Left lung (tissue), 10 donors: Measurements from ENCODE around the gene BCAT1. TPM values are rescaled to one million over a fixed set of nuclear protein-coding genes. Genes with fewer than 3 reads are reported as not detected.

Experiments used
- ATAC-seq: fragments of 200-7000 bp; cut with Tn5 transposase; one replicate; pipeline ENCODE4 v1.9.1; 2020; ENCODE audit warnings: moderate library complexity
- DNase-seq, 4 donors: peaks; one replicate each; pipeline ENCODE4 v3.0.0-alpha.2; 2013 to 2020
- H3K27ac ChIP-seq, 2 donors: fragments of 200-600 bp; sonication (generic) in 1 of 2; one replicate each; pipeline versions ENCODE4 v1.5.0 to v1.8.0; 2020 to 2021
- H3K27me3 ChIP-seq, 2 donors: fragments of 200-600 bp; sonication (generic) in 1 of 2; one replicate each; pipeline versions ENCODE4 v1.5.0 to v1.8.0; 2020 to 2021
- H3K36me3 ChIP-seq, 2 donors: fragments of 200-600 bp; sonication (generic) in 1 of 2; one replicate each; pipeline versions ENCODE4 v1.5.0 to v1.8.0; 2020 to 2021
- H3K4me1 ChIP-seq, 2 donors: fragments of 200-600 bp; one replicate each; pipeline ENCODE4 v1.8.0; 2021
- H3K4me3 ChIP-seq, 2 donors: fragments of 200-600 bp; sonication (generic) in 1 of 2; one replicate each; pipeline versions ENCODE4 v1.5.0 to v1.8.0; 2020 to 2021; ENCODE audit warnings: mild to moderate bottlenecking in 1 of 2
- H3K9me3 ChIP-seq, 2 donors: fragments of 200-600 bp; sonication (generic) in 1 of 2; one replicate each; pipeline versions ENCODE4 v1.5.0 to v1.8.0; 2020 to 2021
- intact Hi-C, 2 donors: fragments of 100-400 bp; cut with DNase I; formaldehyde crosslinking; loops; one replicate each; pipeline versions ENCODE4 v1.11.2 to v1.14.2; 2022
- polyA plus RNA-seq, 6 donors: library from polyadenylated mRNA; unstranded; fragments of 120-200 nt; gene quantifications; one replicate each; pipeline ENCODE4 v1.2.1, GENCODE V29; 2013; ENCODE audit not compliant: insufficient read length in 6 of 6
- total RNA-seq, 2 donors: library from RNA; stranded (reverse); fragmentation: NEBNext Ultra II Directional; extraction: Animal tissue kit (Norgen Biotek cat#: 25700); gene quantifications; one replicate each; pipeline ENCODE4 v1.2.1, GENCODE V29; 2021
- TF ChIP-seq, protein P1 (sequence below), 2 donors: fragments of 200-600 bp; sonication (generic) in 1 of 2; IDR thresholded peaks; one replicate each; pipeline versions ENCODE4 v1.5.0 to v1.8.0; 2021; ENCODE audit warnings: antibody characterized with exemption in 2 of 2
- donor health status: DM: no; HTN: yes; CAD: no.
- donor health status: DM: no; HTN: no; CAD: no.

Gene BCAT1
- total and polyA plus RNA-seq, 8 donors, result 29.3 to 131 (median 39.5) TPM

DNA sequence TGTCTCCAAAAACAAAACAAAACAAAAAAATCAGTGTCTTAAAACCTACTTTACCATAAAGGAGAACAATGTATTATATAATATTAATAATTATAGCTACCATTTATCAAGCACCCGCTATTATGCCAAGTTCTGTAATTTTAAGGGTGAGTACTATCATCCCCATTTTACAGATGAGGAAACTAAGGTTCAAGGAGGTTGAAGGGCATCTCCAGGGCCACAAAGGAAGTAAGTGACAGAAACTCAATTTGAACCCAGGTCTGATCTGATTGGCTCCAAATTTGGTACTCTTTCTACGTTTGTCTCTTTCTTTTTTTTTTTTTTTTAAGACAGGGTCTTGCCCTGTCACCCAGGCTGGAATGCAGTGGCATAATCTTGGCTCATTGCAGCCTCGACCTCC is 115.4 kb downstream of the BCAT1 start:
- H3K9me3 ChIP-seq, result no peaks in the 10 kb centered on the region
- DNase-seq (no peak), ATAC-seq (no peak)
- H3K36me3 ChIP-seq, result no peaks in the 10 kb centered on the region
- peaks cover 6 to 8% of the 10 kb centered on the region in 2 donors for H3K4me1 ChIP-seq
- TF ChIP-seq, protein P1, sequence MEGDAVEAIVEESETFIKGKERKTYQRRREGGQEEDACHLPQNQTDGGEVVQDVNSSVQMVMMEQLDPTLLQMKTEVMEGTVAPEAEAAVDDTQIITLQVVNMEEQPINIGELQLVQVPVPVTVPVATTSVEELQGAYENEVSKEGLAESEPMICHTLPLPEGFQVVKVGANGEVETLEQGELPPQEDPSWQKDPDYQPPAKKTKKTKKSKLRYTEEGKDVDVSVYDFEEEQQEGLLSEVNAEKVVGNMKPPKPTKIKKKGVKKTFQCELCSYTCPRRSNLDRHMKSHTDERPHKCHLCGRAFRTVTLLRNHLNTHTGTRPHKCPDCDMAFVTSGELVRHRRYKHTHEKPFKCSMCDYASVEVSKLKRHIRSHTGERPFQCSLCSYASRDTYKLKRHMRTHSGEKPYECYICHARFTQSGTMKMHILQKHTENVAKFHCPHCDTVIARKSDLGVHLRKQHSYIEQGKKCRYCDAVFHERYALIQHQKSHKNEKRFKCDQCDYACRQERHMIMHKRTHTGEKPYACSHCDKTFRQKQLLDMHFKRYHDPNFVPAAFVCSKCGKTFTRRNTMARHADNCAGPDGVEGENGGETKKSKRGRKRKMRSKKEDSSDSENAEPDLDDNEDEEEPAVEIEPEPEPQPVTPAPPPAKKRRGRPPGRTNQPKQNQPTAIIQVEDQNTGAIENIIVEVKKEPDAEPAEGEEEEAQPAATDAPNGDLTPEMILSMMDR (IDR thresholded peaks at IDR 0.05), result no peak
- H3K4me3 ChIP-seq, result no peak overlapping the region
- H3K27ac ChIP-seq, result no peak overlapping the region
- intact Hi-C loops, result no loop called here
- H3K27me3 ChIP-seq, result no peaks in the 10 kb centered on the region

GRCh38 chr12:24823808-24824515 is 124.9 kb downstream of the BCAT1 start:
- intact Hi-C loops, result no loop called here
- no peaks in the 10 kb centered on the region for H3K9me3 ChIP-seq
- no peak overlapping the region for H3K4me3 ChIP-seq
- TF ChIP-seq, protein P1 (IDR thresholded peaks at IDR 0.05), result no peak
- no peak for DNase-seq
- no peak for ATAC-seq
- no peaks in the 10 kb centered on the region for H3K27me3 ChIP-seq
- H3K4me1 ChIP-seq, result no peaks in the 10 kb centered on the region
- H3K36me3 ChIP-seq, result no peaks in the 10 kb centered on the region
- no peak overlapping the region for H3K27ac ChIP-seq

DNA sequence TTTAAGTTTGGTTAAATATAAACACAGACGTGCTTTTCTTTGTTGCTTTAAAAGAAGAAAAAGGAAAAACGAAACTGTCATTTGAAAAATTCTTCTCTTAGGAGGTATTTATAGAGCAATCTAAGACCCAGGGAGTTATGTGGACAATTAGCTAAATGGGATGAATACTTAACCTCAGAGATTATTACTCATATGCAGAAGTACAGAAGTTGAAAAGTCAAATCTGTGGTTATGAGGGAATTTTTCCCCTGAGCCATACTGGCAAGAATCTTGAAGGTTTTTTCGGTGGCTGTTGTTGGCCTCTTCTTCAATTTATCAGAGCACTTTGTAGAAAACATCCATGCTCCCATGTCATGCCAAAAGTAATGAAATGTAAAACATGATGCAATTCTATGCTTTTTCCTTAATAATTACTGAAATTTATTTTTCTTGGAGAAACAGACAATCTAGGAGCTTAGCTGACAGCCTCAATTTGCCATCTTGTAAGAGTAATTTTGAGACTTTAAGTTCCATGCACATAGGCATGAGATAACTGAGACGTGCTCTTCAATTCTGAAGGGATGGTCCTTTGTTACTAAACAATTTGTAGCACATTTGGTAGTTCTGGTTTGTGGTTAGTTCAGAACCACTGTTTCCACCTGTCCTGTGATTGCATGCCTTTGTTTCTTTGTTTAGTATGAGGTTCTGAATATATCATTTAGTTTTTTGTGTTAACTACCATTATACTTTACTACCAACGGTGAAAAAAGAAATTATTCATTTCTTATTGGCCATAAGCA is 126.6 kb downstream of the BCAT1 start:
- Histone ChIP-seq H3K4me3 (no peak overlapping the region), H3K9me3 (no peaks in the 10 kb centered on the region), H3K4me1 (no peaks in the 10 kb centered on the region), H3K27me3 (no peaks in the 10 kb centered on the region), H3K36me3 (no peaks in the 10 kb centered on the region), H3K27ac (no peak overlapping the region)
- no peak for DNase-seq
- TF ChIP-seq, protein P1 (IDR thresholded peaks at IDR 0.05), result no peak
- ATAC-seq, result peak; percentile 59
- intact Hi-C loops, result no loop called here

DNA sequence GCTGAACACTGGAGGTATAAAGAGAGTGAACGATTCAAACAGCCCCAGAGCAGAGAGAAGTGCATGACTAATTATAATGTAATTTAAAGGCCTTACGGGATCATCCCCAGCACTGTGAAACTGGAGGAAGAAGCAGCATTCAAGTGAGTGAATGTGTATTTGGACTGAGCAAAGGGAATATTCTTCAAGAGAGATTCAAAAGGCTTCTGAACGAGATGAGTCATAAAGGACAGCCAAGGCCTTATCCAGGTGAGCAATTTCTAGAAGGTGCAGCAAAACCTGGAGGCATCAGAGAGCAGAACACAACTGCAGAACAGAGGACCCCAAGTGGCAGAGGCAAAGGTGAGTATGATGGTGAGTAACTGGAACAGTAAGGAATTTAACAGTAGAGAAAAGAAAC is 127.2 kb downstream of the BCAT1 start:
- ATAC-seq (peak; percentile 71), DNase-seq (no peak)
- no peaks in the 10 kb centered on the region for H3K4me1 ChIP-seq
- H3K36me3 ChIP-seq, result no peaks in the 10 kb centered on the region
- intact Hi-C loops, result no loop called here
- no peak overlapping the region for H3K27ac ChIP-seq
- no peaks in the 10 kb centered on the region for H3K9me3 ChIP-seq
- H3K27me3 ChIP-seq, result no peaks in the 10 kb centered on the region
- no peak overlapping the region for H3K4me3 ChIP-seq
- TF ChIP-seq, protein P1 (IDR thresholded peaks at IDR 0.05), result no peak

DNA sequence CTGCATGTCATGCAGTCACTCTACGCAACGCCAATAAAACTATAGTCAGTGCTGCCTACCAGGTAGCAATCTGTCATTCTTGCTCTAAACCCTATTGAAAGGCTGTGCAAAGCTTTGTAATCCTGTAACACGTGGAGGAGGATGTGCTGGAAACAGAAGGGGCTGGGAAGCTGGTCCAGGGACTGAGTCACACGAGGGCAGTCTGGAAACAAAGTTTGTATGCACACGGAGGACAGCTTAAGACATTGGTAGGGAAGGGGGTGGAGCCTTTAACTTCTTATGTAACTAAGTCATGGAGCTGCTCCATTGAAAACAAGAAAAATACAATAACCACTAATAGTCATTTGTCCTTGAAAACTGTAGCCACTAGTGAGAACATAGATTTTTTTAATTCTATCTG is 128.0 kb downstream of the BCAT1 start:
- TF ChIP-seq, protein P1 (IDR thresholded peaks at IDR 0.05), result no peak
- peak; percentile 40 for ATAC-seq
- intact Hi-C loops, result no loop called here

More for the DNA sequence above, 128.0 kb downstream of the BCAT1 start:
- H3K9me3 ChIP-seq, result no peaks in the 10 kb centered on the region
- no peaks in the 10 kb centered on the region for H3K4me1 ChIP-seq
- no peak overlapping the region for H3K4me3 ChIP-seq
- H3K27me3 ChIP-seq, result no peaks in the 10 kb centered on the region
- no peak overlapping the region for H3K27ac ChIP-seq
- no peak for DNase-seq
- H3K36me3 ChIP-seq, result no peaks in the 10 kb centered on the region
